H1 (cell line): ENCODE measurements around the gene SH3BP2. TPM values are rescaled to one million over a fixed set of nuclear protein-coding genes. Genes with fewer than 3 reads are reported as not detected.

Experiments used
- CTCF ChIA-PET: fragments of 300-600 bp; sonication (Branson Sonifier 250); formaldehyde crosslinking; loops from one replicate; lab custom pipeline; 2021; ENCODE audit not compliant: partially characterized antibody; lab: Charles Lee
- POLR2A ChIA-PET: fragments of 300-600 bp; sonication (Branson Sonifier 250); formaldehyde crosslinking; loops from one replicate; lab custom pipeline; 2021; ENCODE audit warnings: inconsistent platforms; ENCODE audit not compliant: partially characterized antibody; lab: Charles Lee
- DNase-seq, 2 experiments: peaks; one replicate each; pipeline versions ENCODE4 v3.0.0 to v3.0.0-alpha.2; 2010 to 2022; ENCODE audit warnings: low spot score in 2 of 2, low read depth in 1 of 2, mixed read lengths in 1 of 2
- FAIRE-seq: peaks from 2 replicates; lab custom pipeline; 2011; peaks lifted over from hg19 to GRCh38; lab: Jason Lieb, UNC
- H2AFZ ChIP-seq: 2 replicates; pipeline ENCODE4 v1.8.1; 2012; ENCODE audit warnings: low read length, inconsistent platforms
- H2AK5ac ChIP-seq: 2 replicates; pipeline ENCODE4 v1.6.1; 2013; ENCODE audit warnings: low read depth, low read length
- H2BK120ac ChIP-seq: replicated peaks from 2 replicates; pipeline ENCODE3; 2013; ENCODE audit warnings: low read depth, low read length, inconsistent platforms
- H2BK12ac ChIP-seq: 2 replicates; pipeline ENCODE4 v1.6.1; 2013; ENCODE audit warnings: low read depth, low read length
- H2BK15ac ChIP-seq: 2 replicates; pipeline ENCODE4 v1.6.1; 2013; ENCODE audit warnings: low read length
- H2BK20ac ChIP-seq: 2 replicates; pipeline ENCODE4 v1.6.1; 2013; ENCODE audit warnings: low read length
- H2BK5ac ChIP-seq: 2 replicates; pipeline ENCODE4 v1.6.1; 2013; ENCODE audit warnings: low read depth, low read length
- H3K14ac ChIP-seq: 2 replicates; pipeline ENCODE4 v1.6.1; 2013; ENCODE audit warnings: inconsistent platforms; ENCODE audit not compliant: insufficient read length
- H3K18ac ChIP-seq: 2 replicates; pipeline ENCODE4 v1.6.1; 2013; ENCODE audit warnings: low read length; ENCODE audit errors: extremely low read depth
- H3K23ac ChIP-seq: 2 replicates; pipeline ENCODE4 v1.6.1; 2013; ENCODE audit warnings: inconsistent platforms; ENCODE audit not compliant: insufficient read length
- H3K23me2 ChIP-seq: 2 replicates; pipeline ENCODE4 v1.6.1; 2013; ENCODE audit warnings: low read depth, low read length
- H3K27ac ChIP-seq: 2 replicates; pipeline ENCODE4 v1.6.1; 2011; ENCODE audit warnings: low read depth, low read length, inconsistent platforms
- H3K27me3 ChIP-seq, 4 experiments: replicated peaks in 1 of 4; 1 replicate in 1 of 4; 2 replicates in 3 of 4; pipeline versions ENCODE4 v1.6.1 to v1.8.1; 2011 to 2013; ENCODE audit warnings: low read length in 3 of 4, mild to moderate bottlenecking in 3 of 4, inconsistent platforms in 2 of 4, mixed read lengths in 2 of 4, moderate library complexity in 1 of 4; ENCODE audit not compliant: control insufficient read depth in 3 of 4, insufficient read depth in 3 of 4; ENCODE audit errors: extremely low read depth in 1 of 4
- H3K36me3 ChIP-seq, 4 experiments: 2 replicates each; pipeline versions ENCODE4 v1.6.1 to v1.8.1; 2011 to 2013; ENCODE audit warnings: mild to moderate bottlenecking in 4 of 4, low read length in 3 of 4, moderate library complexity in 2 of 4, control low read depth in 1 of 4, inconsistent platforms in 1 of 4; ENCODE audit not compliant: insufficient read depth in 4 of 4, control insufficient read depth in 2 of 4
- H3K4ac ChIP-seq: replicated peaks from 2 replicates; pipeline ENCODE3; 2013; ENCODE audit warnings: low read length, low read depth, mixed read lengths, inconsistent platforms; ENCODE audit not compliant: insufficient read length
- H3K4me1 ChIP-seq, 4 experiments: replicated peaks in 1 of 4; 1 replicate in 1 of 4; 2 replicates in 3 of 4; pipeline versions ENCODE4 v1.6.1 to v1.8.1; 2011 to 2013; ENCODE audit warnings: low read length in 3 of 4, inconsistent platforms in 2 of 4, mixed read lengths in 1 of 4; ENCODE audit not compliant: insufficient read depth in 4 of 4, control insufficient read depth in 3 of 4
- H3K4me2 ChIP-seq, 2 experiments: 2 replicates each; pipeline versions ENCODE4 v1.6.1 to v1.8.1; 2011 to 2013; ENCODE audit warnings: low read depth in 2 of 2, low read length in 2 of 2, control low read depth in 1 of 2, inconsistent platforms in 1 of 2, mild to moderate bottlenecking in 1 of 2; ENCODE audit not compliant: insufficient read depth in 1 of 2
- H3K4me3 ChIP-seq, 4 experiments: fragments of 200-600, 300-600 bp in 1 of 4; sonication (generic), shearing (Covaris generic), sonication (Bioruptor Twin) in 1 of 4; 2 replicates each; pipeline versions ENCODE4 v1.5.1 to v1.8.1; 2011 to 2016; ENCODE audit warnings: low read length in 4 of 4, low read depth in 3 of 4, control low read depth in 2 of 4, inconsistent platforms in 2 of 4, mild to moderate bottlenecking in 2 of 4, mixed read lengths in 1 of 4, moderate library complexity in 1 of 4; ENCODE audit not compliant: insufficient read depth in 2 of 4; ENCODE audit errors: extremely low read depth in 1 of 4
- H3K56ac ChIP-seq: replicated peaks from 2 replicates; pipeline ENCODE3; 2013; ENCODE audit warnings: low read depth, mild to moderate bottlenecking, mixed read lengths, low read length, inconsistent platforms; ENCODE audit not compliant: insufficient read length
- H3K79me1 ChIP-seq: 2 replicates; pipeline ENCODE4 v1.6.1; 2013; ENCODE audit warnings: low read depth, low read length, control low read depth
- H3K79me2 ChIP-seq, 2 experiments: 2 replicates each; pipeline versions ENCODE4 v1.6.1 to v1.8.1; 2012 to 2013; ENCODE audit warnings: low read length in 2 of 2, mild to moderate bottlenecking in 2 of 2, inconsistent platforms in 1 of 2; ENCODE audit not compliant: insufficient read depth in 2 of 2, control insufficient read depth in 1 of 2
- H3K9ac ChIP-seq, 4 experiments: replicated peaks in 1 of 4; 1 replicate in 1 of 4; 2 replicates in 3 of 4; pipeline versions ENCODE4 v1.6.1 to v1.8.1; 2011 to 2013; ENCODE audit warnings: low read depth in 3 of 4, low read length in 3 of 4, control low read depth in 2 of 4, mild to moderate bottlenecking in 2 of 4, moderate library complexity in 2 of 4, inconsistent platforms in 1 of 4; ENCODE audit errors: extremely low read depth in 1 of 4
- H3K9me3 ChIP-seq, 2 experiments: 2 replicates each; pipeline versions ENCODE4 v1.6.1 to v1.8.1; 2012 to 2013; ENCODE audit warnings: mild to moderate bottlenecking in 2 of 2, moderate library complexity in 2 of 2, control low read depth in 1 of 2, inconsistent platforms in 1 of 2, low read depth in 1 of 2, low read length in 1 of 2, mixed read lengths in 1 of 2; ENCODE audit not compliant: insufficient read depth in 2 of 2
- H4K20me1 ChIP-seq, 2 experiments: replicated peaks in 1 of 2; 2 replicates each; pipeline versions ENCODE3 to v1.8.1; 2011 to 2013; ENCODE audit warnings: inconsistent platforms in 2 of 2, low read length in 2 of 2, mild to moderate bottlenecking in 1 of 2; ENCODE audit not compliant: insufficient read depth in 2 of 2, control insufficient read depth in 1 of 2
- H4K5ac ChIP-seq: 2 replicates; pipeline ENCODE4 v1.6.1; 2013; ENCODE audit warnings: low read length, low read depth, mixed read lengths, inconsistent platforms; ENCODE audit not compliant: insufficient read length
- H4K8ac ChIP-seq: 2 replicates; pipeline ENCODE4 v1.8.0; 2013; ENCODE audit warnings: mild to moderate bottlenecking, moderate library complexity, low read length, inconsistent platforms; ENCODE audit not compliant: insufficient read depth; ENCODE audit errors: extremely low read depth
- H4K91ac ChIP-seq: replicated peaks from 2 replicates; pipeline ENCODE3; 2013; ENCODE audit warnings: low read length, mixed read lengths, inconsistent platforms; ENCODE audit not compliant: insufficient read length
- CBX8 ChIP-seq: fragments of 300-800, 300-1000 bp; sonication (generic); IDR thresholded peaks from 2 replicates; pipeline ENCODE4 v1.7.1; 2016; ENCODE audit warnings: low read depth, low read length, borderline replicate concordance
- MAX ChIP-seq: IDR thresholded peaks from 2 replicates; pipeline ENCODE4 v1.6.1; 2012; ENCODE audit warnings: inconsistent platforms
- RFX5 ChIP-seq: IDR thresholded peaks from 2 replicates; pipeline ENCODE4 v1.6.1; 2011; ENCODE audit warnings: low read depth, low read length, improper control_type of control experiment, borderline replicate concordance
- RXRA ChIP-seq: IDR thresholded peaks from 2 replicates; pipeline ENCODE4 v1.6.1; 2011; ENCODE audit warnings: low read depth, mild to moderate bottlenecking, low read length, moderate library complexity; ENCODE audit not compliant: insufficient read depth
- SIX5 ChIP-seq: IDR thresholded peaks from 2 replicates; pipeline ENCODE4 v1.6.1; 2011; ENCODE audit warnings: mild to moderate bottlenecking, low read depth, low read length
- TAF1 ChIP-seq: IDR thresholded peaks from 2 replicates; pipeline ENCODE4 v1.6.1; 2011; ENCODE audit warnings: mild to moderate bottlenecking, low read depth, low read length
- ZNF274 ChIP-seq: IDR thresholded peaks from 2 replicates; pipeline ENCODE4 v1.7.0; 2012; ENCODE audit warnings: low read length, borderline replicate concordance; ENCODE audit errors: extremely low read depth
- WGBS, 2 experiments: shearing (Covaris generic) in 1 of 2; methylation state at CpG; one replicate each; pipeline versions ENCODE4 v1.1.6 to v1.1.7; 2013 to 2015; ENCODE audit warnings: low lambda C conversion rate in 2 of 2, mixed read lengths in 2 of 2, inconsistent platforms in 1 of 2, low coverage in 1 of 2, missing lambda C conversion rate in 1 of 2; ENCODE audit not compliant: insufficient replicate concordance in 2 of 2, insufficient coverage in 1 of 2, insufficient read length in 1 of 2; ENCODE audit errors: extremely low coverage in 1 of 2, missing lambda C conversion rate in 1 of 2; 5-methylcytosine and 5-hydroxymethylcytosine counted together
- polyA plus RNA-seq, 7 experiments: library from polyadenylated mRNA; depleted of rRNA in 3 of 7; stranded (reverse) in 5 of 7; unstranded in 2 of 7; fragments of >200 nt in 5 of 7; fragments of 200-250 nt in 2 of 7; gene quantifications; 1 replicate in 5 of 7; 2 replicates in 1 of 7; 4 replicates in 1 of 7; pipeline versions ENCODE4 v1.2.1 to v1.2.3, GENCODE V29; 2011 to 2013; ENCODE audit warnings: missing spikeins in 2 of 7, mixed read lengths in 2 of 7
- total RNA-seq: library from RNA; stranded (reverse); fragmentation: NEBNext Ultra II Directional; extraction: Animal tissue kit (Norgen Biotek cat#: 25700); gene quantifications from 2 replicates; pipeline ENCODE4 v1.2.1, GENCODE V29; 2021

The SH3BP2 gene
- total and polyA plus RNA-seq, 2 of the 8 experiments (the other 6 are each of a cell fraction or from before 2014, with no cell fraction given), result 27.4 to 31.4 TPM

DNA sequence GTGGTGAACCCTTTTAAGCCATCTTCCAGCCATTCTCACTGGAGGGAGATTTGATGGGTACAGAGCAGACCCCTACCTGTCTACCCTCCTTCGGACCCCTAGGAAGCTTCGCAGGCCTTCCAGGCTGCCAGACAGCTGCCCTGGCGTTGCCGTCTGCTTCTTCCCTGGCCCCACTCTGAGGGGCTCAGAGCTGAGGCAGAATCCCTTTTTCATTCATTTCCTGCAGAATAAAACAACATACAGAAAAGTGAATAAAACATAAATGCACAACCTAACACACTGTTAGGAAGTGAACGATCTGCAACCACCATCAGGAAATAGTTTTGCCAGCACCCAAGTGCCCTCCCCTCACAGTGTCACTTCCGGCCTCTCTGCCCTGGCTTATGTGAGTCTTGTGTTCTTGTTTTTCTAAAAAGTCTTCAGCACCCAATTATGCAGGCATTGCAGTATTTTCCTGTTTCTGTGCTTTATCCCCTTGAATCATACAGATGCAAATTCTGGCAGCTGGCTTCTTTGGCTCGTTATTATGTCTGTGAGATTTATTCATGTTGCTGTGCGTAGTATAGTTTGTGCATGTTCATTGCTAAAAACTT is 45.1 kb downstream of the SH3BP2 start:
- Histone ChIP-seq H3K36me3 (peaks cover 0 to 10% (median 6%) of the 10 kb centered on the region in 4 experiments; a peak in 5 of 8 replicates), H4K8ac (no peak overlapping the region; the same call in 1 of the 2 replicates), H3K4me3 (no peak overlapping the region), H2BK20ac (no peak overlapping the region), H2AFZ (no peak overlapping the region), H3K4ac (no peak overlapping the region), H3K27ac (no peak overlapping the region), H3K4me2 (peak overlapping the region; percentile 11 to 23; a peak in 1 of 4 replicates), H4K5ac (no peak overlapping the region), H3K79me2 (no peaks in the 10 kb centered on the region), H3K14ac (no peak overlapping the region), H3K23ac (no peak overlapping the region), H3K56ac (no peak overlapping the region), H3K79me1 (no peaks in the 10 kb centered on the region), H3K18ac (peak overlapping the region; percentile 75; the same call in 1 of the 2 replicates), H3K4me1 (peaks cover 2 to 11% (median 6%) of the 10 kb centered on the region in 4 experiments), H3K27me3 (no peaks in the 10 kb centered on the region), H4K91ac (no peak overlapping the region), H4K20me1 (no peaks in the 10 kb centered on the region), H3K9ac (no peak overlapping the region), H3K9me3 (no peaks in the 10 kb centered on the region), H2AK5ac (no peak overlapping the region; the same call in 1 of the 2 replicates), H3K23me2 (peaks cover 3% of the 10 kb centered on the region), H2BK5ac (0 out of 2 replicates have a peak overlapping the region, but pooled peaks have one; percentile 83), H2BK12ac (peak overlapping the region; percentile 17; the same call in 1 of the 2 replicates), H2BK120ac (no peak overlapping the region), H2BK15ac (no peak overlapping the region)
- CTCF ChIA-PET, result interaction anchor here (0.7 to 1.7 kb wide), 3 partner anchors 13 to 30 kb away, joined by 3 to 5 read pairs (median 4); no protein-coding TSS in a partner anchor
- WGBS, 2 experiments, result 87% methylated on average over 8 of the region's 8 CpGs; no CpG with 5 or more reads in 1 of the 2 experiments
- POLR2A ChIA-PET, result interaction anchor here (0.6 to 8.8 kb wide), 11 partner anchors 12 to 82 kb away, joined by 3 to 75 read pairs (median 4); partner anchors contain the start of gene TNIP2
- no peak for DNase-seq
- no peak for FAIRE-seq
- TF ChIP-seq ZNF274, result no peak
- TF ChIP-seq RFX5, result no peak
- TF ChIP-seq CBX8, result no peak
- TF ChIP-seq MAX, result no peak
- TF ChIP-seq SIX5, result no peak
- TF ChIP-seq RXRA, result no peak
- no peak for TF ChIP-seq TAF1
